OCI-M2 (cell line): Measurements from ENCODE around the gene MARS1.
"Not testable (repeated sequence)": the region's sequence is repeated elsewhere in the genome, so short reads cannot be mapped to it uniquely, and the experiment has no call there.

Experiments used
- DNase-seq: peaks from one replicate; lab custom pipeline; 2025; ENCODE audit not compliant: unreplicated experiment; lab: John Stamatoyannopoulos, UW

Gene MARS1

DNA sequence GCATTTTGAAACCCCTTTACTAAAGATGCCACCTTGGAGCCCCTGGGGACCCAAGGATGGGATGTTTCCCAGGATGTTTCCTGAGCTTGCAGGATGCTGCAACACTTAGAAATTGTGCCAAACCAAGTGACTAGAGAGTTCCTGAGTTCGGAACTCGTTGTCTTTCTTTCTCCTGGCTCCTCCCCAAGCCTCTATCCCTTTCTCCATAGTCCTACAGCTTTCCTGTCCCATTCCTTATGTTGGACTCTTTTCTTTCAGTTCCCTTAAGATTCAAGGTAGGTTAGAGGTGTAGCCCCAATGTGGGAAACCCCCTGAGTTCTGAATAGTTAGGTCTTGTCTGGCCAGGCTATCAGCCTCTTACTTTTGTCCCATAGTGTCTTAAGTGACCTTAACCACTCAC lies 60.6 kb downstream of the MARS1 start:
- no peak for DNase-seq

DNA sequence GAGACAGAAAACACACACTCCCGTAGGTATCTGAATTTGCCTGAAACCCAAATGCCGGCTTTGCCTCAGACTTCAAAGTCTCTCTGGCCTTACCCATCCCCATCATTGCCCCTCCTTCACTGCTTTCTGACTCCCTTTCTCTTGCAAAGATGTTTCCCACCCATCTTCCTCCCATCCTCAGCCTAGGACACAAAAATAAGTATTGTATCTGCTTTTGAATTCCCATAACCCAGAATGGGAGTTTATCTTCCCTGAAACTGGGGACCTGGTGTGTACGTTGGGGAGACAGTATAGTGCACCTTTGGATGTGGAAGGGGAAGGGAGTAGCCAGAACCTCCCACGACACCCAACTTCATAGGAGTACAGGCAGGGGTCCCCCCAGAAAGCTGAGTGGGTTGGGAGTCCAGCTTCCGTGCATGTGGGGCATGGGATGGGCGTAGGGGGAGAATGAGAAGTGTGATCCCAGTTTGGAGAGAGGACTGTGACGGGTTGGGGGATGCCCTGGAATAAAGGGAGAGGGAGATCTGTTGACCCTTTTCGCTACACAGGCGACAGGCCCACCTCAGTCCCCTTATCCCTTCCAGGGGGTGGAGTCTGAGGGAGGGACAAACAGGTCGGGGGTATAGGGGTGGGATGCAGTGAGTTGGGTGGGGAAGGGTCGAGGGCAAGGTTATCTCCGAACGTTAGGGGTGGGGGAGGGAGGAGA lies 61.5 kb downstream of the MARS1 start:
- DNase-seq, result no peak

DNA sequence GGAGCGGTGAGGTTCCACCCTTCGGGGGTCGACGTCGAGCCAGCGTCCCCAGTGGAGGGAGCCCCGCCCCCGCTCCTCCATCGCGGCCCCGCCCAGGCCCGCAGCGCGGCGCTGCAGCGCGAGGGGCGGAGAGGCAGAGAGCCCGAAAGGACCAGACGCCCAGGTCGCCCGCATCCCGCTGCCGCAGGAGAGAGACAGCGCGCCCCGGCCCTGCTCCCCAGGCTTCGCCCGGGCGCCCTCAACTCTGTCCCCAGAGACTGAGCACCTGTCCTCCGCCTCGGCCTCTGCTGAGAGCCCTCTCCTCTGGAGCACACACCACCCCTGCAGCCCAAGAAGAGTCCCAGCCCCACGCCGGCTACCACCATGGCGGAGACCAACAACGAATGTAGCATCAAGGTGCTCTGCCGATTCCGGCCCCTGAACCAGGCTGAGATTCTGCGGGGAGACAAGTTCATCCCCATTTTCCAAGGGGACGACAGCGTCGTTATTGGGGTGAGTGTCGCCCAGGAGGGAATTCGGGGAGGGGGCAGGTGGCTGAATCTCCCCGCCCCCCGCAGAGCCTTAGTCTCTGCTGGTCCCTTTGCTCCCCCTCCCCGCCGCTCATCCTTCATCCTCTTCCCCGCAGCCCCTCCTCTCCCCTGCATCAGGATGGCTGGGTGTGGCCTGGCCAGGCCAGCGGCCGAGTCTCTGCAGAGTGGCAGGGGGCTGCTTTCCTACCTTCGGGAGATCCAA lies 62.2 kb downstream of the MARS1 start, which contains the start of gene KIF5A:
Gene KIF5A, plus strand, starts transcription at position 136 of the 732 bp plus-strand sequence. Its CDS starts 228 bp downstream, at position 364.
- DNase-seq, result no peak

DNA sequence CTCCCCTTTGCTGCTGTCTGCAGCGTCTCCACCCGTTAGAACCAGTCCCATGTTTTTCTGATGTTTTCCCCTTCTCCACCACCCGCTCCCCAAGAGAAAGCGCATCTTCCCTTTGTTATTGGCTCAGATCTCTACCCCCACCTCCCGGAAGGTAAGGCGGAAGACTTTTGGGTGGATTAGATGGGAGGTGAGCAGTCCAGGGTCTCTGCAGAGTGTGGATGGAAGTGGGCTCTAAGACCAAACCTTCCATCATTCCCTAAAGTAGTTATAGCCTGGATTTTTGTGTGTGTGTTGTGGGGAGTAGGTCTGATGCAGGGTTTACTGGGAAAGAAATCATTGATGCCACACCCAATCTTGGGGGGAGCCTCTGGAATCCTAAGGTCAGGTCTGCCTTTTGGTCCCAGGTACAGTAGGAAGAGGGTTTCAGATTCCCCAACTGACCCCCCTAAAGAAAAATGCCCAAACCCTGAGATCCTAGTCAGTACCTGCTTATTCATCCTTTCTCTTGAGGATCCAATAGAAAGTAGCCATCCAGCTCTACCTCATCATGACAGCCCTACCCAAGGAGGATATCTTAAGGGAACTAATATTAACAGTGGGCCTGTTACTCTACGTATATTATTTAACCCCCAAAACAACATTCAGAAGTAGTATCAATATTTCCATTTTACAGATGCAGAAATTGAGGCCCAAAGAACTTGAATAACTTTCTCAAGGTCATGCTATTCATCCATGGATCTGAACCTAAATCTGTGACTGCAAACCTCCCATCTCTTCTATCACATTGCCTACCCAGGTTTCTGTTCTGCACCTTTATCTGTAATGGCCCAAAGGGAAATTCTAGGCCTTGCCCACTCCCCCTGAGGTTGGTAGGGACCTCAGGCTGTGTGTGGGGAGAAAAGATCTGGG lies 63.0 kb downstream of the MARS1 start:
- DNase-seq, result no peak

DNA sequence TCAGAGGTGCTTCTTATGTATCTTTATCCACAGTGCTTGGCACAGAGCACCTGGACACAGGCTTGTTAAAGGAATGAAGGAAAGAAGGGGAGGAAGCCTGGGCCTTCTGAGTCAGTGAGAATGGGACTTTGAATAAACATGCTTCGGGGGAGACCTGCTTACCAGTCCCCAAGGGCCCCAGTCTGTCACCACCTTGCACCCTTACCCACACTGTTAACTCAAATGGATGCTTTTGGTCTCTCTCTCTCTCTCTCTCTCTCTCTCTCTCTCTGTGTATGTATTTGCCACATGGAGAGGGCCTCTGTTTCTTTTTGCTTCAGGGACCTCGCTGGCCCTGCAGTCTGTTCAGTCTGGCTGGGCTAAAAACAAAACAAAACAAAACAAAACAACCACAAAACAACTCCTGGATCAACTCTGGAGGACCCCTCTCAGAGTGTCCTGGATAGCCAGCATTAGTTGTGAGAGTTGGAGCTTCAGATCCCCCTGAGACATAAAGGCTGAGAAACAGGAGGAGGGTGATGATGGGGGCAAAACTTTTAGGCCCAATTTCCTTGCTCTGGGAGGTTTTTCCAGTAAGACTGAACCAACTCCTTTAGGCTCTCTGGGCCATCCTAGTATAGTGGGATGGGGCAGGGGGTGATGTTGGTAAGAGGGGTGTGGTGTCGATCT lies 63.9 kb downstream of the MARS1 start:
- DNase-seq, result no peak

DNA sequence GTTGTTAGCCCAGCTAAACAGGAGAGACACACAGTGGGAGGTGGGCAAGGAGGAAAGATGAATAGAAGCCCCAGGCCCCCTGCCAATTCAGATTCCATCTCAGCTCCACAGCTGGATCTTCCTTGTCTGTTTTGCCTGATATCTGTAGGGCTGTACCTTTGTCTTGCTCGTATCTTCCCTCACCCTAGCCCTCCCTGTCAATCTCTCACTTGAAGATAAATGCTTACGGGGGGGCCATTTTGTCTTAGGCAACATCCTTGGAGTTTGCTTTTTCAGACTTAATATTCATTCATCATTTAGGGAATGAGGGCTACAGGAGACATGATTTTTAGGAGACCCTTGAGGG lies 64.4 kb downstream of the MARS1 start:
- peak; percentile 25 for DNase-seq

DNA sequence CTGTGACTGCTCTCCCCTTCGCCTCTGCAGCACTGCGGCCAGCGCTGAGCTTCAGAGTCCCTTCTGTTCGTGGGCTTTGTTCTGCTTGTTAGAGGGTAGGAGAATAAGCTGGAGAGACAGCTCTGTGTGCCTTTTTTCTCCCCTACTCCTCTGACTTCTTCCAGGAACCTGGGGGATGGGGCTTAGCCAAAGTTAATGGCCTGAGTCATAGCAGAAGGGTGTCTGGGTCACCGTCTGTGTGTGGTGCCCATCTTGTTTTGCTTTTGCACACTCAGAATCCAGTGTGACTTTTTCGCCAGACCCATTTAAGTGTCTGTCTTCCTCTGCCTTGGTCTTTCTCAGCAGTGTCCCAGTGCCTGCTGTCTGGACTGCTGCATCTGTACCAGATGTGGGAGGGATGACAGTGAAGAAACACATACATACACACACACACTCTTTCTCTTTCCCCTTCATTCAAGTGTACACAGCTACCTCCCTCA lies 65.0 kb downstream of the MARS1 start:
- no peak for DNase-seq

DNA sequence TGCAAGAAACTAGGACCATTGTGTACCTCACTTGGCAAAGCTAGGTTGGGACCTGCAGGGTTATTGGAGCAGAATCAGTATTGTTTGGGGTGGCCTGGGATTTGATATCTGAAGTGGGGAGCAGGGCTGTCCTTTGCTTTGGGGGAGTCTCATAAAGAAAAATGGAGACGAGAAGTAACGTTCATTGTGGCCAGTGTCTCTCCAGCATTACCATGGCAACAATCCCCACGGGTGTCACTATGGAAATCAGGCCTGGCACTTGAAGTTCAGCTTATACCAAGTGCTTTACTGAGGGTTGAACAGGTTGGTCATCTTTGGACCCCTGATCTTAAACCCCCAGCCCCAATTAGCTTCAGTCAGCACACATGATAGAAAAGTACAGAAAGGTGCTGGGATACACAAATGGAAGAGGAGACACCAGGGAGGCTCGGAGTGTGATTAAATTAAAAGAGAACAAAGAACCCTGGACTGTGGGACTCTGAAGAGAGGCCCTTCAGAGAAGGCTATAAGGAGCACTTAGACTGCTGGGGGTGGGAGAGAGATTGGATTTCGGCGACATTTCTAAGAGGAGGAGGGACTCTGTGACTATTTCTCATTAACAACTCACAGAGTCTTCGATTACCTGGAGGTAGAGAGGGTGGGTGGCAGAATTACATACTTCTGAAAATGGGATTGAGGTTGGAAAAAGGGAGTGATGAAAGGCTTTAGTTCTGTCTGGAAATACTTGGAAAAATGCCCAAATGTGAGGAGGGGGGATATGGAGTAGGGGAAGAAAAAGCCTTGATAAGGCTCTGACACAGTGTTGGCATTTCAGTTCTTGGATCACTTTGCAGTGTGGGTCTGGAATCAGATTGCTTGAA lies 65.7 kb downstream of the MARS1 start:
- DNase-seq, result no peak

DNA sequence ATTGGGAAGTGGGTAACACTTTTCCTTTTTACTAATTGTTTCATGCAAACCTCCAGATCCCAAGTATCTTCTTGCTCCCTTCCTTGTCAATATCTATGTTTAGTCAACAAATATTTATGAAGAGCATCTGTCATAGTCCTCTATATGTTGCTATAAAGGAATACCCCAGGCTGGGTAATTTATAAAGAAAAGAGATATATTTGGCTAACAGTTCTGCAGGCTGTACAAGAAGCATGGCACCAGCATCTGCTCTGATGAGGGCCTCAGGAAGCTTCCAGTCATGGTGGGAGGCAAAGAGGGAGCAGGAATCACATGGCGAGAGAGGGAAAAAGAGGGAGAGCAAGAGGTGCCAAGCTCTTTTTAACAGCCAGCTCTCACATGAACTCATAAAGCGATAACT lies 66.6 kb downstream of the MARS1 start:
- no peak for DNase-seq

DNA sequence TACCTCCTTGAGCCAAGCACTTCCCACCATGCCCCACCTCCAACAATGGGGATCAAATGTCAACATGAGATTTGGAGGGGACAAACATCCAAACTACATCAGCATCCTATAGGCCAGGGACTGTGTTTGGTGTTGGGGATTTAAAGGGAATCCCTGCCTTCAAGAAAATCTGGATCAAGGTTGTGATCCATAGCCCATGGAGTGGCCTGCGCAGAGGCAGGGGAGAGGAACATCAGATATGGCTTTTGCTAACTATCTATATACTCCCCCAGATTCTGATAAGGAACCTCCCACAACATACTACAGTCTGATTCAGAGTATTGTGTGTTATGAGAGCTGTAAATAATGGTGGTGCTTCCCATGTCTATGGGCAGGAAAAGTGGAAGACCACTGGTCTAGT lies 67.0 kb downstream of the MARS1 start:
- no peak for DNase-seq

DNA sequence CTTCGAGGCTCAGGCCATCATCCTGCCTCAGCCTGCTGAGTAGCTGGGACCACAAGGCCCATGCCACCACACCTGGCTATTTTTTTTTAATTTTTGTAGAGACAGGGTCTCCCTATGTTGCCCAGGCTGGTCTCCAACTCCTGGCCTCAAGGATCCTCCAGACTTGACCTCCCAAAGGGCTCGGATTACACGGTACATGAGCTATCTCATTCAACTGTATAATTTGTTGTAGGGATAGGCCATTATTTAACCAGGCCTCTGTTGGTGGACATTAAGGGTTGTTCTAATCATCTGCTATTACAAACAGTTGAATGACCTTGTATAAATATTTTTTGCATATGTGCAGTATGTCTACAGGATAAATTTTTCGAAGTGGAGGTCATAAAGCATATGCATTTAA lies 71.0 kb downstream of the MARS1 start:
- DNase-seq, result no peak

DNA sequence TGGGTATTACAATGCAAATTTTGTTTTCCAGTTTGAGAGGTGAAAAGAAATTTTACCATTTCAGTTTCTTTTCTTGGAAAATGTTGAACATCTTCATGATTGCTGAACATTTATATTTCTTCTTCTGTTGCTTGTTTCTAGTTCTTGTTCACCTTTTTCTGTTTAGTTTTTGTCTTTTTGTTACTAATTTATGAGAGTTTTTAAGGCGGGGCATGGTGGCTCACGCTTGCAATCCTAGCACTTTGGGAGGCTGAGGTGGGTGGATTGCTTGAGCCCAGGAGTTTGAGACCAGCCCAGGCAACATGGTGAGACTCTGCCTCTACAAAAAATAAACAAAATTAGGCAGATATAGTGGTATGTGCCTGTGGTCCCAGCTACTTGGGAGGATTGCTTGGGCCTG lies 72.6 kb downstream of the MARS1 start:
- no peak for DNase-seq

DNA sequence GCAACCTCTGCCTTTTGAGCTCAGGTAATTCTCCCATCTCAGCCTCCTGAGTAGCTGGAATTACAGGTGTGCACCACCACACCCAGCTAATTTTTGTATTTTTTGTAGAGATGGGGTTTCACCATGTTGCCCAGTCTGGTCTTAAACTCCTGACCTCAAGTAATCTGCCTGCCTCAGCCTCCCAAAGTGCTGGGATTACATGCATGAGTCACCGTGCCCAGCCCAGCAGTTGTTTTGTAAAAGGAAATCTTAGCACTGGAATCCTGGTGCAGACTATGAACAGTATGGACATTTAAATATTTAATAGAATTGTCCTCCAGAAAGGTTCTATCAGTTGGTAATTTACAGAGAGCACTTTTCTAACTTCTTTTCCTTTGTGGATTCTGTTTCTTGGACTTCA lies 73.2 kb downstream of the MARS1 start:
- DNase-seq, result not testable (repeated sequence)

DNA sequence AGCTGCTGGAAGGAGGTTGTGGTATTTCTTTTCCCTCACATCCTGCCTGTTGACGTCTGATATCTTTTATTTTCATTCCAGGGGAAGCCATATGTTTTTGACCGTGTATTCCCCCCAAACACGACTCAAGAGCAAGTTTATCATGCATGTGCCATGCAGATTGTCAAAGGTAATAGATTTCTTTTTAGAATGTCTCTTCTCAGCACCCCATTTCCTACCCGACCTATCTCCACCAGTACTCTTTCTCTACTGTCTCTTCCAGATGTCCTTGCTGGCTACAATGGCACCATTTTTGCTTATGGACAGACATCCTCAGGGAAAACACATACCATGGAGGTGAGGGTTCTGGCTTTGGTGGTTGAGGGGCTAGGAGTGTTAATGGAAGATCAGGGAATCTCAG lies 75.5 kb downstream of the MARS1 start:
- DNase-seq, result no peak

DNA sequence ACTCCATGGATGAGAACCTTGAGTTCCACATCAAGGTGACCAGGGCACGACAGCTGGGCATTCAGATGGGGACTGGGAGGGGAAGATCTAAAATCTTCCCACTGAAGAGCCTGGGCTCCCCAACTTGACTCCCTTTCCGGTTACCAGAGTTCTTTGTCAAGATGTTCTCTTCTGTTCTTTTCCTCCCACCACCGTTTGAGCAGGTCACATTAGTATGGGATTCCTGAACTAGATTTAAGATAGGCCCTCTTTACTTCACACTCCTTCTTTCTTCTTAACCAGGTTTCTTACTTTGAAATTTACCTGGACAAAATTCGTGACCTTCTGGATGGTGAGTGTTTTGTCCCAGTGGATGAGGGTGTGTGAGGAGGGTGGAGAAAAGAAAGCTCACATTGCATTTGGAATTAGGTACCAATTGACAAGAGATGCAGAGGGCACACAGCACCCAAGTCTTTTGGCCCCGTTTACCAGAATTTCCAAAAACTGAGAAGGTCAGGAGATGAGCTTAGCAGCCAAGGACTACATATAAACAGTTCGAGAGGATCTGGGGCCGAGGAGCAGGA lies 76.4 kb downstream of the MARS1 start:
- DNase-seq, result no peak
